ENCODE measurements around the gene CELSR2.

The CELSR2 gene

GRCh38 chr1:109207467-109208103, 41.8 kb upstream of the CELSR2 start:
- no peak for TF ChIP-seq CTCF (IDR thresholded peaks at IDR 0.05; ENCODE audit: borderline replicate concordance, insufficient read depth, low read depth, low read length)
- H3K4me3 ChIP-seq (ENCODE audit: low read depth, low read length), result no peak overlapping the region

GRCh38 chr1:109208394-109208793, 40.9 kb upstream of the CELSR2 start:
- TF ChIP-seq CTCF (IDR thresholded peaks at IDR 0.05; ENCODE audit: borderline replicate concordance, insufficient read depth, low read depth, low read length), result no peak
- no peak overlapping the region for H3K4me3 ChIP-seq (ENCODE audit: low read depth, low read length)

- no peak for TF ChIP-seq CTCF (IDR thresholded peaks at IDR 0.05; ENCODE audit: borderline replicate concordance, insufficient read depth, low read depth, low read length)
- H3K4me3 ChIP-seq (ENCODE audit: low read depth, low read length), result no peak overlapping the region
Measured at GRCh38 chr1:109208836-109209463, 40.4 kb upstream of the CELSR2 start.

DNA sequence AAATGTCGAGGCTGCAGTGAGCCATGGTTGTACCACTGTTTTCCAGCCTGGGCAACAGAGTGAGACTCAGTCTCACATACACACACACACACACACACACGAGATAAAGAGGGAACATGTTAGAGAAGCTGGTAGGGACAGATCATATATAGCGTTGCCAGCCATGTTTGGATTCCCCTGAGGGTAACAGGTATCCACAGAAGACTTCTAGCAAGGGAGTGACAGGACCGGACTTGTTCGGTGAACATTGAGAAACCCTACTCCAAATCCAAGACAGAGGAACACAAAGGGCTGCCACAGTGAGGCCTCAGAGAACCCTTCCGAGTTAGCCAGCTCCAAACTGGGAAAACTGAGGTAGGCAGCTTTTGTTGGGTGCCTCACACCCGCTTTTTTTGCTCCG, 39.3 kb upstream of the CELSR2 start:
- TF ChIP-seq CTCF (IDR thresholded peaks at IDR 0.05; ENCODE audit: borderline replicate concordance, insufficient read depth, low read depth, low read length), result no peak
- no peak overlapping the region for H3K4me3 ChIP-seq (ENCODE audit: low read depth, low read length)

DNA sequence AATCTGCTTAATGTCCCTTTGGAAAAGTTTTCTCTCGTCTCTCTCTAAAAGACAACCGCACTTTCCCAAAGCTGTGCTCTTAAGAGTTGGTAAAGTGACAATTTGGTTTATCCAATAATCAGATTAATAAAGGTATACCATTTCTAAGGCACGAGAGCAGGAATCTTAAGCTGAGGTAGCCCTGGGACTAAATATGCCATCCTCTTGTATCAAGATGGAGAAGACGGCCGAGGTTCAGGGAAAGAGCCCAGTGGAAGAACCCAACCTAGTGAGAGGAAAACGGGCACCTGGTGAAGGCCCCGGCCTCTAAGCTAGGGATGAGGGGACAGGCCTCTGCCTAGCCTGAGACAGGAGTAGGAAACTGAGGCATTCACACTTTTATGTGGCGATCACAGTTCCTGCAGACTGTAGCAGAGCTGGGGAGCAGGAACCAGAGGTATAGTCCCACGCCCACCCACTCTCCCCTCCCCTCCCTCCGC, 36.0 kb upstream of the CELSR2 start:
- peak overlapping the region; percentile 22 for H3K4me3 ChIP-seq (ENCODE audit: low read depth, low read length)
- TF ChIP-seq CTCF (IDR thresholded peaks at IDR 0.05; ENCODE audit: borderline replicate concordance, insufficient read depth, low read depth, low read length), result no peak

- H3K4me3 ChIP-seq (ENCODE audit: low read depth, low read length), result peak within 1 kb of the TSS; percentile 74
- TF ChIP-seq CTCF (IDR thresholded peaks at IDR 0.05; ENCODE audit: borderline replicate concordance, insufficient read depth, low read depth, low read length), result no peak
Measured at GRCh38 chr1:109213824-109214693, 35.3 kb upstream of the CELSR2 start, which contains the start of gene SARS1. SARS1 (plus strand) TSS chr1:109213918; CDS start chr1:109213993, 75 bp downstream.

All from GM12875 (cell line).